ENCODE measurements around the gene LDB1. TPM values are rescaled to one million over a fixed set of nuclear protein-coding genes. Genes with fewer than 3 reads are reported as not detected.

Gene LDB1
- total RNA-seq, 1 experiment from 2014 or later: 63.9 TPM

- no peaks in the 10 kb centered on the region for H3K27me3 ChIP-seq (ENCODE audit: insufficient read depth, low read length)
- no TSS peak for BruUV-seq (replicated peaks)
- ChIA-PET RAD21 (ENCODE audit: low non-redundant PET in 1 of 2, low total read pairs in 2 of 2, uncharacterized antibody in 2 of 2, unreplicated experiment in 2 of 2) (no interaction called here), CTCF (no interaction called here), POLR2A (no interaction called here)
- no peaks in the 10 kb centered on the region for H3K79me2 ChIP-seq (ENCODE audit: insufficient read depth, low read length)
- H3K4me3 ChIP-seq (replicated peaks in 1 of 2; ENCODE audit: low read depth in 1 of 2, low read length in 2 of 2): no peak overlapping the region
- no peaks in the 10 kb centered on the region for H3K9me3 ChIP-seq (ENCODE audit: control insufficient read depth in 1 of 2, insufficient read depth in 1 of 2, low read depth in 1 of 2, low read length in 2 of 2)
- H3K27ac ChIP-seq (ENCODE audit: low read depth, low read length): no peak overlapping the region
- no peaks in the 10 kb centered on the region for H4K20me1 ChIP-seq (ENCODE audit: insufficient read depth)
- H3K36me3 ChIP-seq (ENCODE audit: control insufficient read depth in 1 of 2, insufficient read depth in 2 of 2, low read length in 2 of 2): no peaks in the 10 kb centered on the region
- no peak overlapping the region for H3K9ac ChIP-seq (ENCODE audit: low read length)
- DNase-seq (ENCODE audit: low read depth, low spot score): no peak
- no peak for TF ChIP-seq CBX3 (IDR thresholded peaks at IDR 0.05; ENCODE audit: low read depth)
- TF ChIP-seq FOSL1 (IDR thresholded peaks at IDR 0.05; ENCODE audit: low read depth): no peak
- ATAC-seq: no peak
- H3K9me2 ChIP-seq (ENCODE audit: insufficient read depth): no peaks in the 10 kb centered on the region
- intact Hi-C loops (cut with micrococcal nuclease): no loop called here
- no peak overlapping the region for H2AFZ ChIP-seq (ENCODE audit: low read depth, low read length, poor library complexity, severe bottlenecking)
- H3K4me1 ChIP-seq (ENCODE audit: control insufficient read depth in 1 of 2, insufficient read depth in 2 of 2, low read length in 2 of 2): no peaks in the 10 kb centered on the region
- no peak overlapping the region for H3K4me2 ChIP-seq (ENCODE audit: low read length)
These were observed 34.8 kb downstream of the LDB1 start for GRCh38 chr10:102085336-102085735.

GRCh38 chr10:102083541-102083940 lies 36.6 kb downstream of the LDB1 start:
- Histone ChIP-seq H3K36me3 (ENCODE audit: control insufficient read depth in 1 of 2, insufficient read depth in 2 of 2, low read length in 2 of 2) (no peaks in the 10 kb centered on the region), H3K79me2 (ENCODE audit: insufficient read depth, low read length) (no peaks in the 10 kb centered on the region), H3K9me2 (ENCODE audit: insufficient read depth) (no peaks in the 10 kb centered on the region), H3K9me3 (ENCODE audit: control insufficient read depth in 1 of 2, insufficient read depth in 1 of 2, low read depth in 1 of 2, low read length in 2 of 2) (no peaks in the 10 kb centered on the region), H3K27me3 (ENCODE audit: insufficient read depth, low read length) (peaks cover 6% of the 10 kb centered on the region; the same call in 1 of the 2 replicates), H3K27ac (ENCODE audit: low read depth, low read length) (no peak overlapping the region), H3K9ac (ENCODE audit: low read length) (no peak overlapping the region), H3K4me1 (ENCODE audit: control insufficient read depth in 1 of 2, insufficient read depth in 2 of 2, low read length in 2 of 2) (no peaks in the 10 kb centered on the region), H4K20me1 (ENCODE audit: insufficient read depth) (no peaks in the 10 kb centered on the region), H3K4me3 (replicated peaks in 1 of 2; ENCODE audit: low read depth in 1 of 2, low read length in 2 of 2) (no peak overlapping the region), H3K4me2 (ENCODE audit: low read length) (no peak overlapping the region), H2AFZ (ENCODE audit: low read depth, low read length, poor library complexity, severe bottlenecking) (no peak overlapping the region)
- intact Hi-C loops (cut with micrococcal nuclease): no loop called here
- ChIA-PET POLR2A (no interaction called here), RAD21 (ENCODE audit: low non-redundant PET in 1 of 2, low total read pairs in 2 of 2, uncharacterized antibody in 2 of 2, unreplicated experiment in 2 of 2) (no interaction called here), CTCF (interaction anchor here (1.1 to 1.9 kb wide), 3 partner anchors 10 to 243 kb away, joined by 3 to 13 read pairs (median 8); no protein-coding TSS in a partner anchor)
- ATAC-seq (no peak), DNase-seq (ENCODE audit: low read depth, low spot score) (no peak)
- BruUV-seq (replicated peaks): no TSS peak
- no peak for TF ChIP-seq RAD21 (IDR thresholded peaks at IDR 0.05; ENCODE audit: low read depth)
- TF ChIP-seq ZNF274 (IDR thresholded peaks at IDR 0.05; ENCODE audit: low read depth, low read length): no peak
- TF ChIP-seq SP1 (IDR thresholded peaks at IDR 0.05; ENCODE audit: low read depth): no peak
- TF ChIP-seq CEBPB (IDR thresholded peaks at IDR 0.05; ENCODE audit: low read depth): no peak
- TF ChIP-seq POLR2AphosphoS5 (IDR thresholded peaks at IDR 0.05; ENCODE audit: low read depth, low read length): no peak
- TF ChIP-seq CBX3 (IDR thresholded peaks at IDR 0.05; ENCODE audit: low read depth): no peak
- no peak for TF ChIP-seq TCF7L2 (IDR thresholded peaks at IDR 0.05; ENCODE audit: borderline replicate concordance, extremely low read depth, insufficient read depth, insufficient read length)
- no peak for TF ChIP-seq ZFX (IDR thresholded peaks at IDR 0.05)
- no peak for TF ChIP-seq ATF3 (IDR thresholded peaks at IDR 0.05)
- no peak for TF ChIP-seq EZH2phosphoT487 (IDR thresholded peaks at IDR 0.05; ENCODE audit: borderline replicate concordance)
- no peak for TF ChIP-seq ELF1 (IDR thresholded peaks at IDR 0.05; ENCODE audit: borderline replicate concordance, low read depth)
- no peak for TF ChIP-seq MAX (IDR thresholded peaks at IDR 0.05)
- no peak for TF ChIP-seq SRF (IDR thresholded peaks at IDR 0.05; ENCODE audit: low read depth)

Data from HCT116 (cell line).